ENCODE results near the gene TMEM72.

DNA sequence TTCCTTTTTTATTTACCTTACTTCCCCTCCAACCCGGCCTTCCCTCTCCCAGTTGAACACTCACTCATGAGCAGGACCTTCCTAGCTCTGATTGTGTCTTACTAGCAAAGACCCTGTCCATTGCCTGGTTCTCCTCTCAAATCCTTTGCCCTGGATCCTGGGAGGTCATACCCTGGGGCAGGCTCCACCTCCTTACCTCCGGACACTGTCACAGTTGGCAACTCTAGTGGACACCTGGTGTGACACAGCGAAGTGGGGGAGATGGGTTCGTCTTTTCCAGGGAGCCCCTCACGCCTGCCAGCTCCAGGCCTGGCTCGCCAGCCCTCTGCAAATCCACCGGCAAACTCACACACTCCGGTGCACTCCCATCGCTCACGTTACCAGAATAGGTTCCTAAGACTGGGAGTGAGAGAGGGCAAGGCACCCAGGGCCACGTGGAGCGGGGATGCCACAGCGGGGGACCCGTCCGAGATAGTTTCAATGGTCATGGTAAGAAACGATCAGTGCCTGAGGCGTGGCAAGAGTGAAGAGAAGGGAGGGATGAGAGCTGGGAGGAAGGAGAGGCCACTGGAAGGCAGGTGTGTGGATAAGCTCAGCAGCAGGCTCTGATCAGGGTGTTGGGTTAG, 30.9 kb upstream of the TMEM72 start:
- no peak for TF ChIP-seq EZH2 (IDR thresholded peaks at IDR 0.05; ENCODE audit: borderline replicate concordance, insufficient read depth, low read depth, low read length, poor library complexity, severe bottlenecking)
- TF ChIP-seq, protein P1, sequence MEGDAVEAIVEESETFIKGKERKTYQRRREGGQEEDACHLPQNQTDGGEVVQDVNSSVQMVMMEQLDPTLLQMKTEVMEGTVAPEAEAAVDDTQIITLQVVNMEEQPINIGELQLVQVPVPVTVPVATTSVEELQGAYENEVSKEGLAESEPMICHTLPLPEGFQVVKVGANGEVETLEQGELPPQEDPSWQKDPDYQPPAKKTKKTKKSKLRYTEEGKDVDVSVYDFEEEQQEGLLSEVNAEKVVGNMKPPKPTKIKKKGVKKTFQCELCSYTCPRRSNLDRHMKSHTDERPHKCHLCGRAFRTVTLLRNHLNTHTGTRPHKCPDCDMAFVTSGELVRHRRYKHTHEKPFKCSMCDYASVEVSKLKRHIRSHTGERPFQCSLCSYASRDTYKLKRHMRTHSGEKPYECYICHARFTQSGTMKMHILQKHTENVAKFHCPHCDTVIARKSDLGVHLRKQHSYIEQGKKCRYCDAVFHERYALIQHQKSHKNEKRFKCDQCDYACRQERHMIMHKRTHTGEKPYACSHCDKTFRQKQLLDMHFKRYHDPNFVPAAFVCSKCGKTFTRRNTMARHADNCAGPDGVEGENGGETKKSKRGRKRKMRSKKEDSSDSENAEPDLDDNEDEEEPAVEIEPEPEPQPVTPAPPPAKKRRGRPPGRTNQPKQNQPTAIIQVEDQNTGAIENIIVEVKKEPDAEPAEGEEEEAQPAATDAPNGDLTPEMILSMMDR (IDR thresholded peaks at IDR 0.05), result no peak

Measured in B cell (primary cell).